ENCODE results near the gene ZNF212. TPM values are rescaled to one million over a fixed set of nuclear protein-coding genes. Genes with fewer than 3 reads are reported as not detected.

The ZNF212 gene
- total RNA-seq, result 1 to 10 TPM; 3.7 to 7.5 (median 4.7) TPM

- in situ Hi-C loops (cut with MboI; ENCODE audit: low sequenced_read_pairs in 4 of 4) (no loop called here), intact Hi-C loops (cut with DNase I; ENCODE audit: low total_unique reads) (loop anchor here (1.0 to 5.0 kb wide), 5 partner anchors 23 to 258 kb away; partner anchors contain the start of genes ZNF282, ZNF398, ZNF746 and ZNF783)
- Histone ChIP-seq H3K27ac (peak within 1 kb of the TSS; percentile 82 to 91 (median 86)), H3K4me3 (peak within 1 kb of the TSS; percentile 65 to 98 (median 90)), H3K4me1 (peaks cover 21% of the 10 kb centered on the region in 2 donors), H3K27me3 (no peaks in the 10 kb centered on the region), H3K9me3 (no peaks in the 10 kb centered on the region), H3K36me3 (no peaks in the 10 kb centered on the region)
- TF ChIP-seq, protein P1, sequence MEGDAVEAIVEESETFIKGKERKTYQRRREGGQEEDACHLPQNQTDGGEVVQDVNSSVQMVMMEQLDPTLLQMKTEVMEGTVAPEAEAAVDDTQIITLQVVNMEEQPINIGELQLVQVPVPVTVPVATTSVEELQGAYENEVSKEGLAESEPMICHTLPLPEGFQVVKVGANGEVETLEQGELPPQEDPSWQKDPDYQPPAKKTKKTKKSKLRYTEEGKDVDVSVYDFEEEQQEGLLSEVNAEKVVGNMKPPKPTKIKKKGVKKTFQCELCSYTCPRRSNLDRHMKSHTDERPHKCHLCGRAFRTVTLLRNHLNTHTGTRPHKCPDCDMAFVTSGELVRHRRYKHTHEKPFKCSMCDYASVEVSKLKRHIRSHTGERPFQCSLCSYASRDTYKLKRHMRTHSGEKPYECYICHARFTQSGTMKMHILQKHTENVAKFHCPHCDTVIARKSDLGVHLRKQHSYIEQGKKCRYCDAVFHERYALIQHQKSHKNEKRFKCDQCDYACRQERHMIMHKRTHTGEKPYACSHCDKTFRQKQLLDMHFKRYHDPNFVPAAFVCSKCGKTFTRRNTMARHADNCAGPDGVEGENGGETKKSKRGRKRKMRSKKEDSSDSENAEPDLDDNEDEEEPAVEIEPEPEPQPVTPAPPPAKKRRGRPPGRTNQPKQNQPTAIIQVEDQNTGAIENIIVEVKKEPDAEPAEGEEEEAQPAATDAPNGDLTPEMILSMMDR (IDR thresholded peaks at IDR 0.05 in 4 of 5, conservative IDR thresholded peaks at IDR 0.05 in 1 of 5), result peak; percentile 84 to 90 (median 86)
- TF ChIP-seq POLR2A (IDR thresholded peaks at IDR 0.05), result peak in 1 of 2 donors; percentile 34
- DNase-seq (peak; percentile 85 to 90), ATAC-seq (peak; percentile 91 to 99)
These were observed at the start of gene ZNF212 for GRCh38 chr7:149239345-149240143. Gene ZNF212 (plus strand): TSS chr7:149239651. CDS start chr7:149239779, 128 bp downstream.

DNA sequence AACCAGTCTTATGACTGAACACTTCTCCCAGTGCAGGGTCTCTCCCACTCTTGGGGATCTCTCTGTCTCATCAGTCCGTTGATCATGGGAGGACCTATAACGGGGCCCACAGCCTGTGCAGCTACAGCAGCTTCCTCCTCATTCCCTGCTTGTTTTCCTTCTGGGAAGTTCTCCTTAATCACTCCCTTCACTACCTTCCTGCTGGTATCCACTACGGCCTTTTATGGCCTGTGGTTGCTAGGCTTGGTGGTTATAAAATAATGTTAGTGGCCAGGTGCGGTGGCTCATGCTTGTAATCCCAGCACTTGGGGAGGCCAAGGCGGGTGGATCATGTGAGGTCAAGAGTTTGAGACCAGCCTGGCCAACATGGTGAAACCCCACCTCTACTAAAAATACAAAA lies 47.6 kb upstream of the ZNF212 start:
- H3K4me1 ChIP-seq, result peaks cover 6 to 8% of the 10 kb centered on the region in 2 donors
- no peaks in the 10 kb centered on the region for H3K9me3 ChIP-seq
- ATAC-seq (no peak), DNase-seq (no peak)
- intact Hi-C loops (cut with DNase I; ENCODE audit: low total_unique reads) (no loop called here), in situ Hi-C loops (cut with MboI; ENCODE audit: low sequenced_read_pairs in 4 of 4) (no loop called here)
- TF ChIP-seq, protein P1 (IDR thresholded peaks at IDR 0.05 in 4 of 5, conservative IDR thresholded peaks at IDR 0.05 in 1 of 5), result no peak
- no peak for TF ChIP-seq POLR2A (IDR thresholded peaks at IDR 0.05)
- H3K27me3 ChIP-seq, result peaks cover 0 to 2% (median 0%) of the 10 kb centered on the region in 3 donors
- no peaks in the 10 kb centered on the region for H3K36me3 ChIP-seq
- H3K4me3 ChIP-seq, result no peak overlapping the region
- H3K27ac ChIP-seq, result no peak overlapping the region

- Histone ChIP-seq H3K36me3 (peaks cover 0 to 16% of the 10 kb centered on the region in 2 donors), H3K27ac (peak overlapping the region; percentile 80 to 96 (median 86)), H3K27me3 (peaks cover 0 to 2% (median 0%) of the 10 kb centered on the region in 3 donors), H3K4me3 (peak overlapping the region; percentile 70 to 87 (median 76)), H3K9me3 (no peaks in the 10 kb centered on the region), H3K4me1 (peaks cover 9 to 17% of the 10 kb centered on the region in 2 donors)
- no peak for DNase-seq
- no peak for TF ChIP-seq POLR2A (IDR thresholded peaks at IDR 0.05)
- TF ChIP-seq, protein P1 (IDR thresholded peaks at IDR 0.05 in 4 of 5, conservative IDR thresholded peaks at IDR 0.05 in 1 of 5), result no peak
- ATAC-seq, result no peak
- intact Hi-C loops (cut with DNase I; ENCODE audit: low total_unique reads) (loop anchor here (2.0 to 5.0 kb wide), 2 partner anchors 43 to 90 kb away; partner anchors contain the start of gene ZNF212), in situ Hi-C loops (cut with MboI; ENCODE audit: low sequenced_read_pairs in 4 of 4) (no loop called here)
These were observed 44.7 kb upstream of the ZNF212 start for GRCh38 chr7:149194799-149195179.

- TF ChIP-seq POLR2A (IDR thresholded peaks at IDR 0.05), result peak; percentile 41 to 43
- TF ChIP-seq, protein P1 (IDR thresholded peaks at IDR 0.05 in 4 of 5, conservative IDR thresholded peaks at IDR 0.05 in 1 of 5), result peak in 4 of 5 experiments; percentile 33 to 71 (median 54)
- Histone ChIP-seq H3K27ac (peak within 1 kb of the TSS; percentile 80 to 96 (median 86)), H3K36me3 (peaks cover 0 to 23% of the 10 kb centered on the region in 2 donors), H3K4me1 (peaks cover 9 to 17% of the 10 kb centered on the region in 2 donors), H3K4me3 (peak within 1 kb of the TSS; percentile 76 to 87 (median 80)), H3K27me3 (peaks cover 0 to 2% (median 0%) of the 10 kb centered on the region in 3 donors), H3K9me3 (no peaks in the 10 kb centered on the region)
- ATAC-seq, result peak; percentile 95 to 96
- DNase-seq, result peak; percentile 74 to 87
- intact Hi-C loops (cut with DNase I; ENCODE audit: low total_unique reads) (loop anchor here (2.0 to 5.0 kb wide), 2 partner anchors 42 to 89 kb away; partner anchors contain the start of gene ZNF212), in situ Hi-C loops (cut with MboI; ENCODE audit: low sequenced_read_pairs in 4 of 4) (no loop called here)
These were observed 44.0 kb upstream of the ZNF212 start, which contains the start of gene ZNF282 for GRCh38 chr7:149195180-149196150. Gene ZNF282 (plus strand): TSS chr7:149195546. CDS start chr7:149195590, 44 bp downstream.

All from gastrocnemius medialis (tissue), 4 donors.